HG03280 (cell line): Measurements from ENCODE around the gene RALGPS1.

Experiments used
- ATAC-seq: cut with Tn5 transposase; IDR thresholded peaks from one replicate; pipeline ENCODE4 v1.9.1; 2021; ENCODE audit warnings: mild to moderate bottlenecking, moderate library complexity; ENCODE audit not compliant: unreplicated experiment

Gene RALGPS1

DNA sequence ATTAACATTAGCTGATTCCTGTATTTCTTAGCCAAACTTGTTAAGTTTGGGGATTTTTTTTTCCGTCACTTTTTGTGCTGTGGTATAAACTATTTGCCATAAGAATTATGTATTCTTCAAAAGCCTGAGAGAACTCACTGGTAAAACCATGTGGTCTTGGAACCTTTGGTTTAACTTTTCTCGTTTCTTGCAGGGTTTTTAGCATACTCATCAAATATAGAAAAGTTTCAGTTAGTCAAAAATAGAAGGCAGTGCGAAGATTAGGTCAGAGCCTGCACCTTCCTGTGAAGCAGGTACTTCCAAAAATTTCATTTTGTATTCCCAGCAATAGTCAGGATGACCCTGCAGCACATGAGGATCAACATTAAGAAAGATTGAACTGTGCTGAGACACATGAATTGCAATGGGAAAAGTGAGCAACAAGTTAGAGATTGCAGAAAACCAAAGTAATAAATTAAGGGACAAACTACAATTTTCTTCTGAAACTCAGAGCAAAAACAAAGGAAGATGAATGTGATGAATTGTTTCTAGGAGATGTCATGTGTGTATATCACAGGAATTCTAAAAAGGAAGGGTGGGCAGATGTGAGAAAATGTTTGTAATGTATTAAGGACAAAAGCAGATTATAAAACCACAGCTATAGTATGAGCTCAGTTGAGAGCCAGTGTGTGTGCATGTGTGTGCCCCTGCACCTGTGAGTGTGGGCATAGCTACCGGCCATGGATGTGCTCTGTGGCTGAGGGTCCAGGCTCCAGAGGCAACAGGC, 105.6 kb downstream of the RALGPS1 start:
- ATAC-seq = no peak

DNA sequence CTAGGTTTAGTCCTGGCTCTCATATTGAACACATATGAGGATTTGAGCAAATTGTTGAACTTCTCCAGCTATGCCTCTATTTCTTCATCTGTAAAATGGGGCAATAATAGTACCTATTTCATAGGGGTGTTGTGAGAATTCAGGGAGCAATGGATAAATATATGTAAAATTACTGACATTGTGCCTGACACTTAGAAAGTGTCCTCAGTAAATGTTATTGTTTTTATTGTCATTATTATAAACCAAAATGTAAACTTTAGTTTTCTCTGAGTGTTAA, 106.2 kb downstream of the RALGPS1 start:
- no peak for ATAC-seq

DNA sequence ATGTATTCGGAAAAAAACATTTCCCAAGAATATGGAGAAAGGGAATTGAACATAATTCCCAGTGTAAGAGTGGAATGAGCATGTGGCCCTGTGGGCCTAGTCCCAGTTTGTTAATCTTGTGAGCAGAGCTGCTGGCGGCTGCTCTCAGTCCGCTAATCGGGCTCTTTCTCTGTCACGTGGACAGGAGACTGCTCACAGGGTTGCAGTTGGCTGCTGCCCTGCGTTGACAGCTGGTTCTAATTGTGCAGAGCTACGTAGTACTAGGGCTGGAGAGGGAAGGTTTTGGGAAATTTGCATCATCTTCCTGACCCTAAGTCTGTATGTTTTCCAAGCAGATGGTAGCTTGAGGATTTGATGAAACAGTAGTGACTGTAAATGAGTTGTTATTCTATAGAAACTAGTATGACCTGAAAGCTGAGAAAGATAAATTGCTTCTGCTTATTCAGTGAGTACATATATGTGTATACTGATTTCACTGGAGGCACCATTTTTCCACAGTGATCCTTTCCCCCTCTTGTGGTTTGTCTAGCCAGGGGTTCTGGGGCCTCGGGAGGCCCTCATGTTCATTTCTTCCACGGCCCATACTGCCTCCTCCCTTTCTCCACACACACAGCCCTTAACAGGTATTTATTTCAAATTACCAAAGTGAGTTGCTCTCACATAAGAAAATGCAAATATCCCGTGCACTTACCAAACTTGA, 107.2 kb downstream of the RALGPS1 start:
- no peak for ATAC-seq

DNA sequence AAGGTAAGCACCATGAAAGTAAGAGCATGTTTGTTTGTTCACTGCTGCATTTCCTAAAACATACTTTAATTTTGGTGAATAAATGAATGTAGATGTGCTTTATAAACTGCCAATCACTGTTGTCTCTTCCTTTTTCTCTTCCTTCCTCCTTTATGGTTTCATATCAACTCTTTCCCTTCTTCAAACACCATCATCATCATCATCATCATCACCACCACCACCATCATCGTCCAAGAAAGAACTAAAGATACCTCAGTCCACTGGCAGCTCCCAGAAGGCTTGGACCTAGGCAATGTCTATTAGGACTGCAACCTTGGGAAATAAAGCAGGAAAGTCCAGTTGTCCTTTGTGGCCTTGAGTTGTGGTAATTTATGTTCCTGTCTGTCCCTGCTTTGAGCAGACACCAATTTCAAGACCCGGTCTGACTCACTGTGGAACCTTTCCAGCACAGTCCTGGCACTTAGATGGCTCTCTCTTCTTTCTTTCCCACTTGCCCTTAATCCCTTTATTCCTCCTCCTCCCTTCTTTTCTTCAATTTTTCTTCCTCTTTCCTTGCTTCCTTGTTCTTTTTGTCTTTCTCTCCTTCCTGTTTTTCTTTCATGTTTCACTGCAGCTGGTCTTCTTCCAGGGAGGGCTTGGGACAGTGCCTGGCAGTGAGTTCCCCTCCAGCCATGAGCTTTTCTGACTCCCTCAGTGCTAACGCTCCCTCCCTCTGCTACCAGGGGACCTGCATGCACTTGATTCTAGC, 108.5 kb downstream of the RALGPS1 start:
- ATAC-seq = no peak

DNA sequence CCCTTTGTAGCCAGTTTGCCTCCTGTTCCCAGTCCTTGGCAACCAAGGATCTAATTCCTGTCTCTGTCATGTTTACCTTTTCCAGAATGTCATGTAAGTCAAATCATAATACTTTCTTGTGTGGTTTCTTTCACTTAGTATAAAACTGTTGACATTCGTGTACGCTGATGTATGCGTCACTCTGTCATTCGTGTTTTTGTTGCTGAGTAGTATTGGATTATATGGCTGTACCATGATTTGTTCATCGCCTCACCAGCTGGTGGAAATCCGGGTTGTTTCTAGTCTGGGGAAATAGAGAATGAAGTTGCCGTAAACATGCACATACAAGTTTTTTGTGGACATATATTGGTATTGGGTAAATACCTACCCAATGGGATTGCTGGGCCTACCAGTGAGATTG, 110.5 kb downstream of the RALGPS1 start:
- no peak for ATAC-seq

DNA sequence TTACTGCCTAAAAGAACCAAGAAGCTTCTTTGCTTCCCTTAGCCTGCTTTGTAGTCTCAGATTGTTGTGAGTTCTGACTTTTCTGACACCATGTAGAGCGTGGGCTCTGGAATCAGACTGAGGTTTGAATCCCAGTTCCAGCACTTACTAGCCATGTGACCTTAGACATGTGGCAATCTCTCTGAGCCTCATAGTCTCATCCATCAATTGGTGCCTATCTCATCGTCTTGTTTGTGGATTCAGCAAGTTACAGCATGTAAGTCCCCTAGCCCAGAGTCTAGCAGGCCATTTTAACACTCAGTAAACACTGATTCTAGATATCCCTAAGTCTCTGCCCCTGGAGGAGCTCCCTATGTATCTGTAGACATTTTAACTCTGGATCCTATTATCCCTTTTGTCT, 113.1 kb downstream of the RALGPS1 start:
- ATAC-seq = no peak

DNA sequence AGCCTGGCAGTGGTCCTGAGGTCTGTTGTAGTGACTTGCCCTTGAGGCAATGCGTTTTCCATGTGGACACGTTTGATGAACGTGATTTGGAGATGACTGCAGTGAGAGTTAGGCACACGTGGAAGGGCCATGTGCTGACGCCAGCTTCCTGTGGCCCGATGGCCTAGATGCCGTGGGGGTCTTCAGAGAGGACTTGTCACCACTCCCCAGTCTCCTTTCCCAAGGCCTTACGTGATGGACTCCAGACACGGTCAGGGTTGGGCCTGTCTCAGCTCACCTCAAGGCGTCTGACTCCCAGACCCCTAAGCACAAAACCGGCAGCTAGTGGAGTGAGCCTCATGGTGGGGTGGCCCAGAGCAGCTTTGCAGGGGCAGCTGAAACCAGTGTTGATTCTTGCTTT, 115.0 kb downstream of the RALGPS1 start:
- no peak for ATAC-seq

DNA sequence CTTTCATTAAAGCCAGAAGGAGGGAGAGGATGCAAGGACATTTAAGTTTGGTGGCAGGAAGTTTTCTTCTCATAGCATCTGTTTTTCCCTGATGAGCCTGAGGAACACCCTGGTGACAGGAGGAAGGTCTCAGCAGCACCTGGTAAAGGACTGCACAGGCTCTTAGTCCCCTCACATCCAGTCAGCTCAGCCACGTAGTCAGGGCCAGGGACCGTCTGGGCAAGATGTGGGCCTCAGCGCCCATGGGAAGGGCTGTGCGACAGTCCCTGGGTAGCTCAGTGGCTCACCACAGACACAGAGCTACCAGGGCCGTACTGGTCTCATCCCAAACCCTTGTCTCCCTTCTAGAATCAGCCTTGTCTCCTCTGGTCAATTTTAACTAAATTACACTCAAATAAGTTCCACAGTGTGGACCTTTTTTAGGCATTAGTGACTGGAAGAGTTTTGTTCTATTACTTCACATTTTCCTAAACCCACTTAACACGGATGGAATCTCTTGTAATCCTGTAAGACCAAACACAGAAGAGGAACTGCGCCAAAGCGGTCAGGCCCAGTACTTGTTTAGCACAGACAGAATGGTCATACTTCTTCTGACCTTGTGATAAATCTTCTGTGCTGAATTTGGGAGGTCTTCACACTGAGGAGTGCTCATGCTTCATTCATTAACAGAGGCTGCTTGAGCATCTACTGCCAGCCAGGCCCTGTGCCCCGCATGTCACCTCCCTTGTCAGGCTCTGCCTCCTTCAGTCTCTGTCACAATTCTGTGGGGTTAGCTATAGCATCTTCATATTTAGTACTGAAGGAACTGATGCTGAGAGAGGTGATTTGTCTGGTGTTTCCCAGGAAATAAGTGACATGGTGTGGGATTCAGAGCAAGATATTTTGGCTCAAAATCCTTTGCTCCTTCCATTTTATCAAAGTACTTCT, 116.5 kb downstream of the RALGPS1 start:
- ATAC-seq = no peak

DNA sequence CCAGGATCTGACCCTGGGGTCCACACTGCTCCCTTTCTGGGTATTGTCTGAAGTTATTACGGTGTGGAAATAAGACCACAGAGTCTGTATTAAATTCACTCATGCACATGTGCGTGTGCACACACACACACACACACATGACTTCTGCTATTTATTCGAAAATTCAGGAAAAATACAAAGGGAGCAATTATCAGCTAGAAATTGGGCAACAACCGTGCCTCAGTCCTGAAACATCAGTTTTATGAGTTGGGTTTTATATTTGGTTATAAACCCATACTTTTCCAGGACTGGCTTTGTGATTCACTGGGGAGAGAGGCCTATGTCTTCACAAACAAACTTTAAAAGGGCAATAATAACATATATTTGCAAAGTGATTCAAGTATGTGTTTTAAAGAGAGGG, 117.7 kb downstream of the RALGPS1 start:
- ATAC-seq = no peak

DNA sequence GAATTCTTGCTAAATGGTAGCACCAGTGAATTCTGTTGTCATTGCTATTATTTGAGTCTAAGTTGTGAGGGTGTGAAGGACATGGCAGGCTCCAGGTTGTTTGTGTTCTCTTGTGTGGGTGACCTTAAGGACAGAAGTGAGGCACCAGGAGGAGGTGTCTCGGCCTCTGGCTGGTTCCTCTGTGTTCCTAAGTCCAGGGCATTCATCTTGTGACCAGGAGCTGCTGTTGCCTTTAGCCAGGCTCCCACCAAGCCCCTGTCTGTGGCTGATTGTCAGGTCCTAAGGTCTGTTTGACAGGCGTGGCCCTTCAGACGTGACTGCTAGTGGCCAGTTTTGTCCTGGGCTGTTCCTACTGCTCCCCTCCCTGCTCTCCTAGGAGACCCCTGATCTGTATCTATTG, 118.5 kb downstream of the RALGPS1 start:
- ATAC-seq = no peak

DNA sequence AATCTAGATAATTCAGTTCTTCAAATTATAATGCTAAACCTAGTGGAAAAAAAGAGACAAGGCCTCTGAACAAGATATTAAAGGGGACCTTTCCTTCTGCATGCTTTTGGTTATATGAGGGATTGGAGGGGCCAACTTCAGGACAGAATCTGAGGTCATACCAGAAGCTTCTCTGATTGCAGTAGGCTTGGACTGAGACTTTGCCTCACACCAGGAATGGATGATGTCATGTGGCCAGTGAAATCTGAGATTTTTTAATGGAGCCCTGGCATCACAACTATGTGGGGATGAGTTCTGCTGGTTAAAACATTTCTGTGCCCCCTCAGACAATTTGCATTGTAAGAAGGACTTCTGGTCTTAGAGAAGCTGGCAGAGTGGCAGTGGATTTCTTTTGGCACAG, 119.2 kb downstream of the RALGPS1 start:
- ATAC-seq = no peak

DNA sequence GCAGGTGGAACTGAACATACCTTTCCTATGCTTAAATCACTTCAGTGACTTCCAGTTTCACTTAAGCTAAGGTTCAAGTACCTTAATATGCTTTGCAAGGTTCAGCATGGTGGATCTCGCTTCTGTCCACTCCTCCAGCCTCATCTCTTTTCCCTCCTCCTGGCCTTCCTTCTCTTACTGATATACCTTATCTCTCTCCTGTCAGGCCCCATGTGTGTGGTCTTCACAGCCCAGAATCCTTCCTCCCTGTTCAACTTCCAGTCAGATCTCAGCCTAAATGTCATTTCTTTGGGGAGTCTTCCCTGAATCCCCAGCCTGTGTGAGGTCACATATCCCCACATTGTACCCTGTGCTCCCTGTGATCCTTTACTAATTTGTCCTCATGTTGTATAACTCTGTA, 120.1 kb downstream of the RALGPS1 start:
- ATAC-seq = no peak

DNA sequence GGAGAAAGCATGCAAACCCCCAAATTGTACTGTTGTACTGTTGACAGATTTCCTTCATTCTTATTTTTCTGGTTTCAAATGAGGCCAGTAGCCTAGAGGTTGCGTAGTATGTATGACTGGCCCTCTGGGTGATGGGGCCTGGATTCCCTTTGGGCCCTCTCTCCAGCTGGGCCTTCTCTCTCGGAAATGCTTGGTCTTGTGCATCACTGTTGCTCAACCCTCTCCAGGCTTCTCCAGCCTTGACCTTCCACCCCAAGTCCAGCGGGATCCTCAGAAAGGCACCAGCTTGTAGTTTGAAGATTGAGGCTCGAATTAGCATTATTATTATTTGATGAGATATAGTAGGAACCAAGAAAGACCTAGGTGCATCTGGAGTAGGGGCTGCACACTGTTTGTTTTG, 120.8 kb downstream of the RALGPS1 start:
- no peak for ATAC-seq

DNA sequence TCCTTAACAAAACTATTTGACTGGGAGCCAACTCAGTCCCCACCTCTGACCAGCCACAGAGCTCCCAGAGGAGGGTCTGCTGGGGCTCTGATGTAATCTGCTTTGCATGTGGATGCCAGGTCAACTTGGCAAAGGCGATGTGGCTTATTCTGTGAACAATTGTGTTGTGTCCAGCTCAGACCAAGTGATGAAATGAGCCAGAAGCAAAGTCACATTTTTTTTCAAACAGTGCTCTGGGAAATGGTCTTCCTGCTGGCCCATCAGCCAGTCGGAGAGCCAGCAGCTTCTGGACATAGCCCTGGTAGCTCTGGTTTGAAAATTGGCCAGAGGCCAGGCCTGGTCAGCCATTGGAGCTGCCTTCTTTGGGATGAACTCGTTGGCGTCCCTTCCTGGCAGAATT, 121.4 kb downstream of the RALGPS1 start:
- no peak for ATAC-seq

DNA sequence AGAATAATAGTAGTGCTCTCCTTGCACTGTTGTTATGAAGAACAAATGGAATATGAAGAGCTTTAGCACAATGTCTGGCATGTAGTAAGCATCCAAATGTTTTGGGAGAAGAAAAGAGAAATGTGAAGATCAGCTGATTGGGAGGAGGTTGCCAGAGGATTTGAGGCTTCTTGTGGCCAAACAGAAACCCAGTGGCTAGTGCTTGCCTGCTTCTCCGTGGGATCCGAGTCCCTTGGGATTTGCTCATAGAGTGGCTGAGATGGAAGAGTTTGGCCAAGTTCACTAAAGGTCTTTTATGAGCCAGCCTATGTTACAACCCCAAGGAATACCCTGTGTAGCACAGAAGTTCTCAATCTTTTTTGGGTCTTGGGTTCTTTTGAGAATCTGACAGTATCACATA, 121.9 kb downstream of the RALGPS1 start:
- ATAC-seq = no peak

DNA sequence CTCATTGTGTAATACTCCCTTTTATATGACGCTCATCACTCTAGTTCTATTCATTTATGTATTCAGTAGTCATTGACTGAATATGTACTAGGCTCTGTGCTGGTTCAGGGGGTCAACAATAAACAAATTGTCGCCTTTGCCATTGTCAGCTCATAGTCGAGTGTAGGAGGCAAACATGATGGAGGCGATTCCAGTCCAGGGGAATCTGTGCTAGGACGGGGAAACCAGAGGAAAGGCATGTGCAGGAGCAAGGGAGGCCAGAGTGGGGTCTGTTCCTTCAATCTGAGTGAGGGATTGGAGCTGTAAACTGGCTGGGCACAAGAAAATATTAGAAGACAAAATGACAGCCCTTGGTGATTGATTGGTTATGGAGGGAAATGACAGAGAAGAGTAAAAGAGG, 123.9 kb downstream of the RALGPS1 start:
- no peak for ATAC-seq

DNA sequence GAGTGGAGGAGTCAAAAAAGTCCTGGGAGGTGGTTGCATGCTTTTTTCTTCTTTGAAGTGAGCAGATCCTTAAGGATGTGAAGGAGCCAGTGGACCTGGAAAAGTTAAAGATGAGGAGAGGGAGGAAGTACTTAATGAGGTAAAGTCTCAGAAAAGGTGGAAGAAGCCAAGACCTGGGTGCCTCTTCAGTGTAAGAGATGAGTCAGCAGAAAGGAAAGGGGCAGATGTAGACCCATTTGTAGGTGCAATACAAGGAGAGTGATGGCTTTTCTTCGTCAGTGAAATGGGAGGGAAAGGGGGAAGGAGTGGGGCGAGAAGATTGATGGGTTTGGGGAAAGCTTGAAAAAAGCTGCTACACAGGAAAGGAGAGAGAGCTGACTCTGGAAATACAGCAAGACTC, 124.9 kb downstream of the RALGPS1 start:
- no peak for ATAC-seq

DNA sequence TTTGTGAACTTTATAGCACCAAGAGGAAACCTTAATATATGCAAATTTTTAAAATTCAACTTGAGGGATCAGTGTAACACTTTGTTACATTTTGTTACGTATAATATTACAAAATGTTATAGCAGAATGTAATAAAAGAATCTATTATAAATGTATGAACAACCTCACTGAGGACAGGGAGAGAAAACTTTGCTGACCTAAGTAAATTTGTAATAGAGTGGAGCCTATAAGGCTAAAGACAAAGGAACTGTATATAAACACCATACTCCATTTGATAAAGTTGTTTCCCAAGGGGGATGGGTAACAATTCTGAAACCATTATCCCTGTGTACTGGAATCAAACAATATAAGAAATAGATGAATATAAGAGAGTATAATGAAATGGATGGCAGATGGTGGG, 130.6 kb downstream of the RALGPS1 start:
- ATAC-seq = no peak

DNA sequence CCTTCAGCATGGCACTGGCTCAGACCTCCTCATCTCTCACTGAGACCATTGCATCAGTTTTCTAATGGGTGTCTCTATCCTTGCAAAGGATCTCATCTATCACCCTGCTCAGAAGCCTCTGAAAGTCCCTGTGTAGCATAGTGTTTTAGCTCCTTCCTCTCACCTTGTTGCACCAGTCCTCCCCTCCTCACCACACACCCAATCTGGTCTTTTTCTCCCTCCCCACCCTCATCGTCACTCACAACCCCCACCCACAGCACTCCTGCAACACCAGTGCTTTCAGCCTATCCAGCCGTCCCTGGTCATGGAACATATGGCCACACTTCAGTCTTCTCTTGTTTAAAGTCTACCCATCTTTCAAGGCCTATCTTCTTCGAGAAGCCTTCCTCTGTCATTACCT, 133.4 kb downstream of the RALGPS1 start:
- no peak for ATAC-seq

DNA sequence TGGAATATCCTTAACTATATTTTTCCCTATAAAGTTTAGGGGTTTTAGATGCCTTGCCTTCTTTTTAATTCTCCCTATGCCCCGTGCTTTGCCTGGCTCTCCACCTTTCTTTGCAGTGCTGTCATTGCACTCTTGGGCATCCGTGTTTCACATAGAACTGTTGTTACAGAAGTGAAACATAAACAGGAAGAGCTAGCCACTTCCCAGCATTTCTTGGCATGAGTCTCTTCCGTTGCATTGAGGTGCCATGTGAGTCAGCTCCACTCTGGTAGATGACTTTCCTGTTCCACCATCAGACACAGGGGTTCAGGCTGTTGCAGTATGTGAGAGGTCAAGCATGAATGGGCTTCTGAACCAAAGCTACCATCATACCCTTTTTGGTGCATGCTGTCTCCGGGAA, 134.5 kb downstream of the RALGPS1 start:
- ATAC-seq = no peak

DNA sequence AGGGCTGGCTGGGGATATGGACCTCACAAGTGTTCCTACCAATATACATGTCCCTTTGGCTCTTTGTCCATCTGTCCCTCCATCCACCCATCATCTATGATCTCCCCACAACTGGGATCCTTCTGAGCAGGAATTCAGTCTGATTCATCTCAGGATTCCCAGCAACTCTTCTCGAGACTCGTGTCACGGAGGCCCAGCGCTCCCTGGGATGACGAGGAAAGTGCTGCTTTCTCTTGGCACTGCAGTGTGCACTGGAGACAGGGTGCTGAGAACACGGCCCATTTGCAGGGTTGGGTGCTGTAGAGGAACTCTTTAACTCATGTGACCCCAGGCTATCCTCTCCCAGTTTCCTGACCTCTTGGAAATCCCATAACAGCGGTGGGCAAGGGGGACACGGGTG, 135.0 kb downstream of the RALGPS1 start:
- no peak for ATAC-seq
